HG03469 (cell line): ENCODE results near the gene MPPED1.

Experiments used
- ATAC-seq: cut with Tn5 transposase; IDR thresholded peaks from one replicate; pipeline ENCODE4 v1.9.1; 2021; ENCODE audit warnings: mild to moderate bottlenecking, moderate library complexity, moderate number of reproducible peaks; ENCODE audit not compliant: unreplicated experiment

MPPED1 gene

GRCh38 chr22:43514476-43515157 is 102.8 kb downstream of the MPPED1 start:
- no peak for ATAC-seq

GRCh38 chr22:43515411-43515810 is 103.6 kb downstream of the MPPED1 start:
- ATAC-seq: no peak

- no peak for ATAC-seq
Observed at GRCh38 chr22:43515902-43516301, 104.1 kb downstream of the MPPED1 start.

GRCh38 chr22:43516386-43516785 is 104.6 kb downstream of the MPPED1 start:
- no peak for ATAC-seq

GRCh38 chr22:43516996-43517635 is 105.3 kb downstream of the MPPED1 start:
- ATAC-seq: no peak

GRCh38 chr22:43520632-43521039 is 108.8 kb downstream of the MPPED1 start:
- ATAC-seq: no peak

GRCh38 chr22:43521716-43522115 is 109.9 kb downstream of the MPPED1 start:
- no peak for ATAC-seq

GRCh38 chr22:43526117-43526655 is 114.4 kb downstream of the MPPED1 start:
- no peak for ATAC-seq

- no peak for ATAC-seq
Observed at GRCh38 chr22:43526946-43527345, 115.1 kb downstream of the MPPED1 start.

GRCh38 chr22:43528601-43529360 is 117.0 kb downstream of the MPPED1 start:
- no peak for ATAC-seq

GRCh38 chr22:43529461-43529860 is 117.6 kb downstream of the MPPED1 start:
- no peak for ATAC-seq

- ATAC-seq: no peak
Observed at GRCh38 chr22:43529934-43530333, 118.1 kb downstream of the MPPED1 start.

GRCh38 chr22:43530349-43531201 is 118.8 kb downstream of the MPPED1 start:
- ATAC-seq: no peak

- ATAC-seq: no peak
Observed at GRCh38 chr22:43531651-43532050, 119.8 kb downstream of the MPPED1 start.

GRCh38 chr22:43532301-43533155 is 120.7 kb downstream of the MPPED1 start:
- no peak for ATAC-seq

GRCh38 chr22:43533156-43533530 is 121.3 kb downstream of the MPPED1 start:
- ATAC-seq: no peak

- ATAC-seq: no peak
Observed at GRCh38 chr22:43533656-43534428, 122.0 kb downstream of the MPPED1 start.

GRCh38 chr22:43534916-43535315 is 123.1 kb downstream of the MPPED1 start:
- no peak for ATAC-seq

GRCh38 chr22:43535336-43535735 is 123.5 kb downstream of the MPPED1 start:
- no peak for ATAC-seq
